WTC11 (cell line): Measurements from ENCODE around the gene DMRTB1.

Source experiments
- ATF2 ChIP-seq: sonication (generic); formaldehyde crosslinking; IDR thresholded peaks from 2 replicates; pipeline ENCODE4 v1.8.1; 2022; ENCODE audit warnings: low read depth, missing genetic modification reagents, borderline replicate concordance
- CREB1 ChIP-seq: sonication (generic); formaldehyde crosslinking; IDR thresholded peaks from 2 replicates; pipeline ENCODE4 v1.8.0; 2023; ENCODE audit warnings: mild to moderate bottlenecking, missing genetic modification reagents
- CTCF ChIP-seq: fragments of 200-600 bp; IDR thresholded peaks from 2 replicates; pipeline ENCODE4 v1.8.0; 2022; ENCODE audit warnings: antibody characterized with exemption
- PRDM15 ChIP-seq: sonication (generic); formaldehyde crosslinking; IDR thresholded peaks from 2 replicates; pipeline ENCODE4 v1.8.0; 2022; ENCODE audit warnings: missing genetic modification reagents
- RELA ChIP-seq: sonication (generic); formaldehyde crosslinking; IDR thresholded peaks from 2 replicates; pipeline ENCODE4 v1.8.1; 2022; ENCODE audit warnings: missing genetic modification reagents, mild to moderate bottlenecking, borderline replicate concordance
- ZBTB21 ChIP-seq: sonication (generic); formaldehyde crosslinking; IDR thresholded peaks from 2 replicates; pipeline ENCODE4 v1.8.1; 2023; ENCODE audit warnings: mild to moderate bottlenecking, missing genetic modification reagents, borderline replicate concordance
- ZNF121 ChIP-seq: sonication (generic); formaldehyde crosslinking; IDR thresholded peaks from 2 replicates; pipeline ENCODE4 v1.8.0; 2023; ENCODE audit warnings: missing genetic modification reagents
- ZNF671 ChIP-seq: fragments of 250-450 bp; sonication (Bioruptor Pico); IDR thresholded peaks from 2 replicates; pipeline ENCODE4 v1.8.0; 2021; ENCODE audit warnings: mild to moderate bottlenecking

- no peak for TF ChIP-seq ZBTB21 (CRISPR knock-in tag)
- TF ChIP-seq CTCF: no peak
- TF ChIP-seq CREB1 (CRISPR knock-in tag): no peak
- TF ChIP-seq PRDM15: no peak
- TF ChIP-seq ZNF121 (CRISPR knock-in tag): no peak
- TF ChIP-seq RELA (CRISPR knock-in tag): no peak
- TF ChIP-seq ZNF671 (CRISPR knock-in tag): no peak
- TF ChIP-seq ATF2 (CRISPR knock-in tag): no peak
These were observed 49.5 kb upstream of the DMRTB1 start for GRCh38 chr1:53409695-53410094.
